Hepatocyte (in vitro differentiated cells): Measurements from ENCODE around the gene LAG3.

Experiments
- CTCF ChIP-seq: fragments of 200-600 bp; sonication (generic); IDR thresholded peaks from 2 replicates; pipeline ENCODE4 v1.5.1; 2016; ENCODE audit warnings: antibody characterized with exemption, mild to moderate bottlenecking; ENCODE audit not compliant: poor library complexity
- EZH2 ChIP-seq: fragments of 200-600 bp; sonication (generic); IDR thresholded peaks from 2 replicates; pipeline ENCODE4 v1.6.1; 2016; ENCODE audit warnings: antibody characterized with exemption, mild to moderate bottlenecking, borderline replicate concordance

GRCh38 chr12:6769666-6770065 is 2.7 kb upstream of the LAG3 start:
- no peak for TF ChIP-seq CTCF
- TF ChIP-seq EZH2: no peak
